HG02798 (cell line): ENCODE data around the gene ARHGEF7.

ENCODE experiments used
- ATAC-seq: cut with Tn5 transposase; IDR thresholded peaks from one replicate; pipeline ENCODE4 v1.9.1; 2021; ENCODE audit warnings: mild to moderate bottlenecking; ENCODE audit not compliant: unreplicated experiment, poor library complexity

Gene ARHGEF7

GRCh38 chr13:111130116-111130508 lies 15.0 kb downstream of the ARHGEF7 start:
- peak; percentile 9 for ATAC-seq

- no peak for ATAC-seq
Measured at GRCh38 chr13:111131048-111131447, 15.9 kb downstream of the ARHGEF7 start.

GRCh38 chr13:111131611-111132010 lies 16.5 kb downstream of the ARHGEF7 start:
- no peak for ATAC-seq

GRCh38 chr13:111132948-111133347 lies 17.8 kb downstream of the ARHGEF7 start:
- ATAC-seq = no peak

GRCh38 chr13:111139452-111139851 lies 24.3 kb downstream of the ARHGEF7 start:
- ATAC-seq = no peak

- no peak for ATAC-seq
Measured at GRCh38 chr13:111139873-111140561, 24.9 kb downstream of the ARHGEF7 start.

GRCh38 chr13:111140562-111141105 lies 25.5 kb downstream of the ARHGEF7 start:
- no peak for ATAC-seq

GRCh38 chr13:111142472-111142871 lies 27.4 kb downstream of the ARHGEF7 start:
- no peak for ATAC-seq

- no peak for ATAC-seq
Measured at GRCh38 chr13:111143865-111144540, 28.9 kb downstream of the ARHGEF7 start.

- no peak for ATAC-seq
Measured at GRCh38 chr13:111145071-111145470, 30.0 kb downstream of the ARHGEF7 start.

GRCh38 chr13:111145506-111145905 lies 30.4 kb downstream of the ARHGEF7 start:
- ATAC-seq = no peak

GRCh38 chr13:111152844-111153243 lies 37.7 kb downstream of the ARHGEF7 start:
- ATAC-seq = no peak

- peak; percentile 94 for ATAC-seq
Measured at GRCh38 chr13:111153279-111153976, 38.3 kb downstream of the ARHGEF7 start.

GRCh38 chr13:111153977-111154332 lies 38.8 kb downstream of the ARHGEF7 start:
- peak; percentile 39 for ATAC-seq

GRCh38 chr13:111156421-111156820 lies 41.3 kb downstream of the ARHGEF7 start:
- ATAC-seq = no peak

GRCh38 chr13:111158136-111158805 lies 43.2 kb downstream of the ARHGEF7 start:
- no peak for ATAC-seq

- ATAC-seq = no peak
Measured at GRCh38 chr13:111159362-111160320, 44.5 kb downstream of the ARHGEF7 start.

GRCh38 chr13:111160648-111161047 lies 45.5 kb downstream of the ARHGEF7 start:
- ATAC-seq = no peak
